Fibroblast of skin of left biceps (primary cell): ENCODE data around the gene PLA2R1.

Source experiments
- DNase-seq, 2 experiments: peaks; one replicate each; pipeline ENCODE4 v3.0.0-alpha.2; 2013; ENCODE audit warnings: low read depth in 2 of 2

PLA2R1 gene

GRCh38 chr2:159895258-159896065, 167.0 kb downstream of the PLA2R1 start:
- DNase-seq: no peak

GRCh38 chr2:159894145-159894838, 168.1 kb downstream of the PLA2R1 start:
- DNase-seq: no peak

- no peak for DNase-seq
Observed at GRCh38 chr2:159892990-159893810, 169.2 kb downstream of the PLA2R1 start.

- peak; percentile 21 to 30 for DNase-seq
Observed at GRCh38 chr2:159891917-159892730, 170.3 kb downstream of the PLA2R1 start.

- no peak for DNase-seq
Observed at GRCh38 chr2:159891267-159891588, 171.2 kb downstream of the PLA2R1 start.

GRCh38 chr2:159890551-159891266, 171.7 kb downstream of the PLA2R1 start:
- DNase-seq: no peak

GRCh38 chr2:159882130-159882745, 180.2 kb downstream of the PLA2R1 start:
- peak; percentile 13 to 19 for DNase-seq
